Left hindlimb (tissue), 1 donor: ENCODE data around the gene FA2H.
"Not testable (repeated sequence)": the region's sequence is repeated elsewhere in the genome, so short reads cannot be mapped to it uniquely, and the experiment has no call there.

ENCODE experiments used
- DNase-seq: peaks from one replicate; pipeline ENCODE4 v3.0.0-alpha.2; 2018

The FA2H gene

DNA sequence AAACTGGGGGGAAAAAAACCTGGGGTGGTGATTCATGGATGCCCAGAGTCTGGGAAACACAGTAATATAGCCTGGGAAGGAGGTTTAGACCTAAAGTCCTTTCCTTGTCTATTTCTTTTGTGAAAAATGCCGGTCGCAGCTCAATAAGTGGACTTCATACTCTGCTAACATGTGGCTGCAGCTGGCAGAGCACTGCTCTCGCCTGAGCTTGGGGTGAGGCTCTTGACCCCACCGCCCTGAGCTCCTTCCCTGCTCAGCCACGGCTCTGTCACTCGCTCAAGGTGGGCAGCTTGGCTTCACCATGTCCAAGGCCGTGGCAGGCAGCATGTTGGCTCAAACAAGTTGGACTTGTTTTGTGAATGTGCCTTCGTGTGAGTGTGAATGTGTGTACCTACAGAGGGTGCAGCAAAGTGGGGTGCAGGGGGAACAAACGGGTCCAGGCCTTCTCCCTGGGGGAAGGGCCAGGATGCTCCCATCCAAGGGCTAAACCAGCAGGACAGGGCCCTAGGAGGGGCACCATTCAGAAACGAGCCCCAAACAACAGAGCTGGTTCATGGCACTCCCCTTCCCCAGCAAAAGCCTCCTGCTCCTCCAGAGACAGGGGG, 4.9 kb downstream of the FA2H start:
- no peak for DNase-seq

DNA sequence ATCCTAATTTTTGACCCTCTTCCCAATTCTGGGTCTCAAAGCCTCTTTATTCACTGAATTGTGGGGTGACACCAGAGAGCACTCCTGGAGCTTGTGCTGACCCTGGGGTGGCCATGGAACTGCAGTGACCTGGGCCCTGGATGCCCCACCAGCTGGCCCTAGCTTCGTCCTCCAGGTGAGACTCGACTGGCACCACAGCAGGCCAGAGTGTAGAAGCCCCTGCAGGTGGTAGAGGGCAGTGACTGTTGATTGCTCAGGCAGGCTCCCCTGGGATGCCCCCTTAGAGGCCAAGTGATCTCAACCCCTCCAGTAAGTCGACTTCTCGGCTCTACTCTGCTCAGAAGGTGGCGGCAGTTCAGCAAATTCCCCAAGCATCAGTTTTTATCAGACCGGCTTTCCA, 6.4 kb downstream of the FA2H start:
- no peak for DNase-seq

DNA sequence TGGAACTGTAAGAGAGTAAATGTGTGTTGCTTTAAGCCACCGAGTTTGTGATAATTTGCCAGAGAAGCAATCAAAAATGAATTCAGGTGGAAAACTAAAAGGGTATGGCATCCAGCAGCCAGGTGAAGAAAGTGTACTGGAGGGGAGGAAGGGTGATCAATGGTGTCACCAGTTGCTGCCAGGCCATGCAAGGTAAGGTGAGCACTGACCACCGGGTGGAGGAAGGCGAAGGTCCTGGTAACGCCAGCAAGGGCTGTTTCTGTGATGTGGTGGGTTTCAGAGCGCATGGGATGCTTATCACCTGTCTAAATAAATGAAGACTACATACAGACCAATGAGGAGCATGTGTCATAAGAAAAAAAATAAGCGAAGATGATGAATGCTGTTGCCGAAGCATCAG, 6.9 kb downstream of the FA2H start:
- DNase-seq, result no peak

DNA sequence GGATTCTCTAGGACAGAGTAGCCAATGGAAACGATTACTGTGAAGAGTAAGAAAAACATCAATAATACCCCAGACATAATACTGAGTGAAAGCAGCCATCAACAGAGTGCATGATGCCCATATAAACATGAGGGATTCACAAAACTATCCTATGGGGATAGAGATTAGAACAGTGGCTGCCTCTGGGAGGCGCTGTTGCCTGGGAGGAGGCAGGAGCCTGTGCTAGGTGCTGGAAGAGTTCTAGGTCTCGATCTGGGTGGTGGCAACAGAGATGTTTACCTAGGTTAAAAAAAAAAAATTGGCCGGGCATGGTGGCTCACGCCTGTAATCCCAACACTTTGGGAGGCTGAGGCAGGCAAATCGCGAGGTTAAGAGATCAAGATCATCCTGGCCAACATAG, 7.9 kb downstream of the FA2H start:
- DNase-seq, result no peak

DNA sequence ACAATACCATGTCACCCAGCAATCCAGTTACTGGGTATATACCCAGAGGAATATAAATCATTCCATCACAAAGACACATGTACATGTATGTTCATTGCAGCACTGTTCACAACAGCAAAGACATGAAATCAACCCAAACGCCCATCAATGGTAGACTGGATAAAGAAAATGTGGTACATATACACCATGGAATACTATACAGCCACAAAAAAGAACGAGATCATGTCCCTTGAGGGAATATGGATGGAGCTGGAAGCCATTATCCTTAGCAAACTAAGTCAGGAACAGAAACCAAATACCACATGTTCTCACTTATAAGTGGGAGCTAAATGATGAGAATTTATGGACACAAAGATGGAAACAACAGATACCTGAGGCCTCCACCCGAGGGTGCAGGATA, 10.4 kb downstream of the FA2H start:
- not testable (repeated sequence) for DNase-seq

DNA sequence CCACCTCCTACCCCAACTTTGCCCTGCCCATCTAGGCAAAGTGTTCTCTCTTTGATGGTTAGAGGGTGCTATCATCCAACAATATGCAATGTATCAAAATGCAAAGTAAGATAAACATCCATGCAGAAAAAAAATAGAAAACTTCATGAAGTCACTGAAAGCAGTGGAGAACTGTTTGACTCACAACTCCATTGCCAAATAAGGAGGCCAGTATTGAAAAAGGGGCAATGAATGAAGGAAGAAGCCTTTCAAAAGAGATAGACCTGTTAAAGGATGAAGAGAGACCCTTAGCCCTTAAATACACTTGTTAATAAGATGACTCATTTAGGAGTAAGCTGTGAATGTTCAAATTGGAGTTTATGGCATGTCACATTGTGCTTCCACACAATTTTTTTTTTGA, 13.0 kb downstream of the FA2H start:
- DNase-seq, result no peak

DNA sequence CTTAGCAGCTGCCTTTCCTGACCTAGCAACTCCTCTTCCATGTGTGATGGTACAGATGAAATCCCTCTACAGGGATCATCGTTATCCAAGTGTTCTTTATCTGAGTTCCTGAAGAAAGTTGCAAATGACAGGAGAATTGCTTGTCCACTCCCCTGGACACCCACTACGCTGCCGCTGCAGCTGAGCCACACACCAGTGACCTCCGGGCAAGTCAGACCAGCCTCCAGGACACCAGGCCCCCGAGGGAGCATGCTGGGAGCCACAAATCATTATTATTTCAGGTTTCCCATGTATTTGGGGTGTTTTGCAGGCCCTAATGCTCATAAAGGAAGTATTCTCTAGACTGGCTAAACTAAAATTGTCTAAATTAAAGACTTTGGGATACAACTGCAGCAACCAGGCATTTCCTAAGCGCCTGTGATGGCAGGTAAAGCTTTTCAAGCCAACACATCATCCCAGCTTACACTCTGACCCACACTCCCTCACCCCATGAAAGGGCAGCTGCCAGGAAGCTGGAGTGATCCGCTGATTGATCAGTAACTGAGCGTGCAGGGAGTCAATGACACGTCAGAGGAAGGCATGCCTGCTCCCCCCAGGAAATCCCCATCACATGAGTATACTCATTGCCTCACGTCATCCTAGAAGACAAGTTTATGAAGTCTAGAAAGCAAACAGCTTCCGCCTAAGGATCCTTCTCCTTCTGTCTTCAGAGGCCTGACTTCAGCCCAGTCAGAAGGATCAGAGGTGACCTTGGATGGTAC, 14.4 kb downstream of the FA2H start:
- DNase-seq, result no peak

DNA sequence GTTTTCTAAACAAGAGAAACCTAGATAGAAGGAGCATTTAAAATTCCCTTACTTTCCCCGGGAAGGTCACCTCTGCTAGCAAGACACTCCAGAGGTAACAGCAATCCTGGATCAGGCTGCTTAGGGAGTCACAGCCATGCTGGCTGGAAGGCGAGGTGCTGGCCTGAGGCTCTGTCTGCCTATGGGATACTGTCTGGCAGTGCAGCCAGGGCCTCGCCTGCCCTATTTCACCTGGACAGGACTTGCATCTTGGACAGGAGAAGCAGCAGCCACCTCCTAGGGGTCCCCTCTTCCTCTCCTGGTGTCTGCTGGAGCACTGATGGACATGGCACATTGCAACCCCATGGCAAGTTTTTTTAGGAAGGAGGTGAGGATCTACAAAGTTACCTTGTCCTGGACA, 15.1 kb downstream of the FA2H start:
- DNase-seq, result no peak

DNA sequence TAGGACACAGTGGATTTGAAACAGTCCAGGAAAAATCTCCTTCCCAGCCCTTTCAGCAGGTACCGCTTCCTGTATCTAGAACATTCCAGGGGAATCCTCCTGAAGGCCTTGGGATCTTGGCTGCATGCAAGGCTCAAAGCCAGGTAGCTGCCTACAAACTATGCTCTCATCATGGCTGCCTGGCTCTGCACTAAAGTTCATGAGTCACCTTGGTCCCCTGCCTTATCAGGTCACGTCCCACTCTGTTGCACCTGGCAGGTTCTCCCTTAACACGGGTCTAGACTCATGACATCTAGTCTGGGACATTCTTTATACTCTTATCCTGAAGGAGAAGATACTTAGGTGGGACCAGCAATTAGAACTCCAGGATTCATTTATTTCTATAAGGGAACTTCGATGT, 15.8 kb downstream of the FA2H start:
- DNase-seq, result no peak

DNA sequence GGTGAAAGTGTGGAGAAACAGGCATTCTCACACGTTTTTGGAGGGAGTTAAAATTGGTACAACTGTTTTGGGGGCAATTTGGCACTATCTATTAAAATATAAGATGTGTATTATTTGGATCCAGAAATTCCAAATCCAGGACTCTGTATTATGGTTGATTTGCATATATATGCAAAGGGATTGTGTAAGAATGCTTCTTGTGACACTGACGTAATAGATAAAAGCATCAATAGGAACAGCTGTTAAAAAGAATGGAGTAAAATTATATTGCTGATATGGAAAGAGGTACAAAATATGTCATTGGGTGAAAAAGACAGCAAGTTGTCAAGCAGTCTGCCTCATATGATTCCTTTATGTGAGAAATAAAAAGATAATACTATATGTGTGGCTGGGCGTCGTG, 17.3 kb downstream of the FA2H start:
- DNase-seq, result no peak

DNA sequence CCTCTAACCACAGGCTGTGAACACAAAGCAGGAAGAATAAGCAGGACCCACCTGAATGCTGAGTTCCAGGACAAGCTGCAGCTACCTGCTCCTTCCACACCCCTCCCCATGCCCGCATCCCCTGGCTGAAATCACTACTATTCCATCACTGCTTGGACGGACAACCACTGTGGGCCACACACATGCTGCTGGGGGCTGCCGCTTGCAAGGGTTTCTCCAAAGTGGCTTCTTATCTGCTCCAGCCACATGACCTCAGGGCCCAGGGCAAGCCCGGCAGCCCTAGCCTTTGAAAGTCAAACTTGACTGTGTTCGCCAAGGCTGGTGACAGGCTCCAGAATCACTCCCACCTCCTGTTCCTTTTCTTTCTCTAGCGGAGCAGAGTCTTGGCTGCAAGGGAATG, 18.4 kb downstream of the FA2H start:
- DNase-seq, result no peak

DNA sequence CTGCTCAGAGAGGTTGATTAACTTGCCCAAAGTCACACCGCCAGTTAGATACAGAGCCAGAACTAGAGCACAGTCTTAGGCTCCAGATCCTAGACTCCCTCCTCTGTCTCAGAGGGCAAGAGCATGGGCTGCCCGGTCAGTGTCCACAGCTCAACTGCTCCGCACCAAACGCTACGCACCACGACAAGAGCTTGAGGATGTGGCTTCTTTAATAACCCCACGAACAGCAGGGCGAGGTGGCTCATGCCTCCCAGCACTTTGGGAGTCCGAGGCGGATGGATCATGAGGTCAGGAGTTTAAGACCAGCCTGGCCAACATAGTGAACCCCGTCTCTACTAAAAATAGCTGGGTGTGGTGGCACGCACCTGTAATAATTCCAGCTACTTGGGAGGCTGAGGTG, 21.4 kb downstream of the FA2H start:
- DNase-seq, result no peak

DNA sequence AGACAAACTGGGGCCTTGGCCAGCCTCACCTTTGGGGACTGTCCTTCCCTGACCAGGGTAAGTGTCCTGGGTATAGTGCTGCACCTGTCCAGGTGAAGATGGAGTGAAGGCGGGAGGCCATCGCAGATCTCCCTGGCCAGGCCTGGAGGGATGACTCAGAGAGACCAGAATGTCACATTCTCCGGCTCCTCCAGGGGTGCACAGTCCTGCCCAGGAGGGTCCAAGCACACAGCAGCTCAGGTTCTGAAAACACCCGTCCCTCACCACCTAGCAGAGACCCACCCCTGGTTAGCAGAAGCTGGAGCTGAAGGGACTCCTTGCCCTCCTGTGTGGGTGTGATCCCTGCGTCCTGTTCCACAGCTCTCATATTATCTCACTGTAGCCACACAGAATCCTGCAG, 21.9 kb downstream of the FA2H start:
- DNase-seq, result no peak

DNA sequence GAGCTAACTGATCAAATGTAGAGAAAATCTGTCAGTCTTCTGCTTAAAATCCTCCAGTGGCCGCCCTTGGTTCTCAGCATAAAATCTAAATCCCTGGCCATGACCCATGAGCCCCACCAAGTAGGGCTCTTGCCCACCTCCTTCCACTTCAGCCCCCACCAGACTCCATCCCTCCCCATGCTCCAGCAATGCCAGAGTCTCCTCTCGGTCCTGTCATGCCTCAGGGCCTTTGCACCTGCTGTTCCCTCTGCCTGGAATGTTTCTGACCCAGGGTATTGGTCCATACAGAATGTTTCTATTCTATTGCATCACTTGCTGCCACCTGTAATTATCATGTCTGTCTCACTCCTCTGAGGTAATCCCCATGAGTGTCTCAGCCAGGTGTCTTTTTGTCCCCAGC, 22.4 kb downstream of the FA2H start:
- no peak for DNase-seq

DNA sequence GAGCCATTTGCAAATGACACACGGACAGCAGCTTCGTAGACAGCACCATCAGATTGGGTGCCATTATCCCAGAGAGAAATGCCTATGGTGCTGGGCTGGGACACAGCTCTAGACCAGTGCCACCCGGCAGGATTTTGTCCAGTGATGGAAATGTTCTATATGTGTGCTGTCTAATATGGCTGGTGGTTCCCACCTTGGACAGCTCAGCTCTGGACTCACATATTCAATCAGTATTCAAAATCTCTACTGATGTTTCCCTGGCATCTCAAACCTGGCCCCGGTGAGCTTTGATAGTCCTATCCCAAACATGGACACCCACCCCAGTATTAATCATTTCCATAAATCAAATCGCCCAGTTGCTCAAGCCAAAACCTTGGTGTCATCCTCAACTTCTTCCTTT, 23.0 kb downstream of the FA2H start:
- DNase-seq, result no peak

DNA sequence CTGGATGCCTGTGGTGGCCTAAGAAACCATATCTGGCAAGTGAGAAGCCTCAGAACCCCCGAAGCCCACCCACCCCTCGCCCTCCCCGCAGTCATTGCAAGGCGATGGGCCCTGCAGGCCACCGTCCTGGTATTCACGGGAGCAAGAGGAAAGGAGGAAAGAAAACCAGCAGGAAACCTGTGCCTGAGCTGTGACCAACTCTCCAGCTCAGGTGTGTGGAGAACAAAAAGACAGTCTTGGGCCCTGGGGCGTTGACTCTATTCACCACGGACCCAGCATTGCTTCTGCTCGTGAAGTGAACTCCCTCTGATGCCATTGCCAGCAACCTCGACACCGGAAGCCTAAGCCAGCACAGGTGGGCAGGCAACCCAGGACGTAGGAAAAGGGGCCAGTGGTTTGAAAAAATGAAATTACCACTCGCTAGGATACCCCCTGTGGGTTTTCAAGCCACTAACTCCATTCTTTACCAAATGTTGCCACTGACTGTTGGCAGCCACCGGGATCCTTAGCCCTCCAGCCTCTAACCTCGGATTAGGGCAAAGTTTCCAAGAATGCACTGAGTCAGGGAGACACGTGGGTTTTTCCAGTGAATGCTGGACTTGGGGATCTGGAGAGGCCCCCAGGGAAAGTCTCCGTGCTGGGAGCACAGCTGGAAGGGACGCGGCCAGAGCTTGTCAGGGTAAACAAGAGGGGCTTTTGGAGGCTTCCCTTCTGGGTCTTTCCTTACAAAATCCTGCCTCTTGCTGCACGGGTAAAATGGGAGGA, 25.1 kb downstream of the FA2H start:
- DNase-seq, result no peak

DNA sequence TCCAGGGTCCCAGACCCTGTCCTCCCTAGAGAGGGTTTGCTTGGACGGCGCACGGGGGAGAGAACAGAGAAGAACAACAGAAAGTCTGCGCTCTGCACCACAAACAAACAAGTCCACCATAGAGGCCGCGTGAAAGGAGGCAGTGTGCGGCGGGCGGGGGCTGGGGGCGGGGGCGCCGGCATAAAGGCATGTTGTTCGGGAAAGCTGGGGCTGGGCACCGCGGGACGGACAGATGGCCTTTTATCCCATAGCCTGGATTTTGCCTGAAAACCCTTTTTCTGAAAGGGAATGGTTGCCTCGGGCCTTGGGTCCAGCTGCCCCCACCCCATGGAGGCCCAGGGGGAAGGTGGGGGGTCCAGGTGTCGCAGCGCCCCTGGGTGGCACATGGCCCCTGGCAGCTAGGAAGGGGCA, 26.0 kb downstream of the FA2H start:
- no peak for DNase-seq

DNA sequence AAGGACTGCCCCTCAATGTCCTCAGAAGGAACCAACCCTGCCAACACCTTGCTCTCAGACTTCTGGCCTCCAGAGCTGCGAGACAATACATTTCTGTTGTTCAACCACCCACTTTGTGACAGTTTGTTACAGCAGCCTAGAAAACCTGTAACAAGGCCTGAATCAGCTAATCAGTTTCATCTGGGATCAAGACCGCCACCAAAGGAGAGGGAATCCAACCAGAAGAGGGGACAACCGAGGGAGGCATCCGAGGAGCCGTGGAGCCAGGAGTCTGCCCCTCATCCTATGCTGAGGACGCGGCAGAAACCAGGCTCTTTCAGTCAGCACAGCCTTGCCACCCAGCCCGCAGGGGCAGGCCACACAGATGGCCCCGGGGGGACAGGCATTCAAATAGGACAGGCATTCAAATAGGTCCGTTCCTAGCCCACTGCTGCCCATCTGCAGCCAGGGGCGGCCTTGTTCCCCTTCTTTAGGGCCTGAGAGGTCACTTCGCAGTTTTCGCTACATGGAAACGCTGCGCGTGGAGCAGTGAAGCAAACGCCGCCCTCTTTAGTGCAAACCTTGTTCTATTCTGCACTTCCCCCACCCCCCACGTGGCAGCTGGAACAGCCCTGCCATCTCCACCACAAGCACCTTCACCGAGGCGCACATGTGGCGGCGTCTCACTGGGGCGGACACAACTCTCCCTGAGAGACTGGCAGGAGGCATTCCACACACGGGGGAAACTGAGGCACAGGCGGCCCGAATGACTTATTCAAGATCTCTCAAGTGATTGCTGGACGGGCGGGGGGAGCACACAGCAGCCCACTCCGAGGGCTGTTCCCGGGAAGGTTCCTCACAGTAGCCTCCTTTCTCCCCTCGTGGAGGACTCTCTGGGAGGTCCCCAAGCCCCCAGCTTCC, 26.7 kb downstream of the FA2H start:
- DNase-seq, result no peak

DNA sequence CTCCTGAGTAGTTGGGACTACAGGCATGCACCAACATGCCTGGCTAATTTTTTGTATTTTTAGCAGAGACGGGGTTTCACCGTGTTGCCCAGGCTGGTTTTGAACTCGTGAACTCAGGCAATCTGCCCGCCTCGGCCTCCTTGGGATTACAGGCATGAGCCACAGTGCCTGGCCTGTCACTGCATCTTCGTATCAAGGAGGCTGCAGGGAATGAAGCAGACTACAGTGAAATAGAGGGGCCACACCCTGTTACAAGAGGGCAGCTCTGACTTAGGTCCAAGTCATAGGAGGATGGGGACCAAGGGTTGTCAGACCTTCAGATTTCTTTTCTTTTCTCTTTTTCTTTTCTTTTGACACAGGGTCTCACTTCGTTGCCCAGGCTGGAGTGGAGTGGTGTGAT, 28.7 kb downstream of the FA2H start:
- DNase-seq, result no peak

DNA sequence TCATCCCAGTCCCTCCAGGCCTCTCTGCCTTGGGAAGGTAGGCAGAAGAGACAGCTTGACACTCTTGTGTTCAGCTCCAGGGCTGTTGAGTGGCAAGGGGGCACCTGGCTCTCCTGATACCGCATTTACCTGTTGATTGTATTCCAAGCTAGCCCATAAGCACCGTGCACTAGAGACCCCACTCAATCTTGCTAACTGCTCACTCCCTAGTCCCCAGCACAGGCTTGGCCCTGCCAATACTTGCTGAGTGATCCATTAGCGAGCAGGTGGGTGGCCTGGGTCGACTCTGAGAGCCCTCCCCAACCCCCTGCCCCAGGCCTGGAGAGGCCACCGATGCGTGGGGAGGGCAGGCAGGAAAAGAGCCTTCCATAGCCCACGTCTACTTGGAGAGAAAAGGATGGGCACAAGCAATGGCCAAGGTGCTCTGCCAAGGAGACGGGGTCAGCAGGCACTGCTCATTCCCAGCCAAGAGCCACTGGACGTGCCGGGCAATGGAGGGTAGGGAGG, 29.5 kb downstream of the FA2H start:
- DNase-seq, result no peak

DNA sequence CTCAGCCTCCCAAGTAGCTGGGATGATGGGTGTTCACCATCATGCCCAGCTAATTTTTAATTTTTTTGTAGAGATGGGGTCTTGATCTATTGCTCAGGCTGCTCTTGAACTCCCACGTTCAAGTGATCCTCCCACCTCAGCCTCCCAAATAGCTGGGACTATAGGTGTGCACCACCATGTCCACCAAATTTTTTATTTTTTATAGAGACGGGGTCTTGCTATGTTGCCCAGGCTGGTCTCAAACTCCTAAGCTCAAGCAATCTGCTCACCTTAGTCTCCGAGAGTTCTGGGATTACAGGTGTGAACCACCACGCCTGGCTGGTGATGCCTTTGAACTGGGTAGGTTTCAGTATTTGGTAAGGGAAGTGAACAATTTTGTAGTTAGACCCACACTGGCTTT, 30.1 kb downstream of the FA2H start:
- DNase-seq, result no peak

DNA sequence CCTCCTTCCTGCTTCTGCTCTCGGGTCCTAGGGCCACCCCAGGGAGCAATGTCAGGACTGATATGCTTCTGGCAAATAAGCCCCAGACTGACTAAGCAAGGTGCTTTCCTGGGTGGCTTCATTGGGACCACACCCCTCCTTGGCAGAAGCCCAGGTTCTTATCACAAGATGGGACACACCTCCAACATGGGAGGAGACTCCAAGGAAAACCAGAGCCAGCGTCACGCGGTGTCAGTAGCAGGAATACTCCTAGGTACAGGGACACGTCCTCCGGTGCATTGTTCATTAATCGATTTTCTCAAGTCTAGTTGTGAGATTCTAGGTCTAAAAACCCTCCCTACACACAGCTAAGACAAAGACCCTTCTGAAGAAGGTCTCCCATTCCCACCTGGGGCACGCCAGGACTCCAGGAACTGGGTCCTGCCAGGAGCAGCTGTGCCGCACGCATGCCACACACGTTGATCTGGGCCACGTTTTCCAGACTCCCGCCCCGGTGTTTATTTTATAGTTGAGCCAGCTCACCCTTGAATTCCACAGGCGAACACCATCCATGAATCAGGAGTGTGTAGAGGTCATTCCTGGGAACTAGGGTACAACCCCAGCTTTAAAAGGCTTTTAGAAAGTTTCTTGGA, 30.8 kb downstream of the FA2H start:
- DNase-seq, result no peak
